H1 (cell line): ENCODE results near the gene ACOT6.

Experiments
- BRCA1 ChIP-seq: IDR thresholded peaks from 2 replicates; pipeline ENCODE4 v1.6.1; 2012; ENCODE audit warnings: low read depth, low read length, improper control_type of control experiment
- CBX5 ChIP-seq: fragments of 300-800, 300-1000 bp; sonication (generic); IDR thresholded peaks from 2 replicates; pipeline ENCODE4 v1.7.1; 2016; ENCODE audit warnings: antibody characterized with exemption, low read length, low read depth
- CHD2 ChIP-seq: IDR thresholded peaks from 2 replicates; pipeline ENCODE4 v1.6.1; 2012; ENCODE audit warnings: low read length, improper control_type of control experiment
- GABPA ChIP-seq: IDR thresholded peaks from 2 replicates; pipeline ENCODE4 v1.6.1; 2011; ENCODE audit warnings: mild to moderate bottlenecking, low read length, moderate library complexity, borderline replicate concordance; ENCODE audit not compliant: insufficient read depth
- JUN ChIP-seq: IDR thresholded peaks from 2 replicates; pipeline ENCODE4 v1.6.1; 2011; ENCODE audit warnings: low read depth, mild to moderate bottlenecking, improper control_type of control experiment, low read length
- JUND ChIP-seq: IDR thresholded peaks from 2 replicates; pipeline ENCODE4 v1.6.1; 2011; ENCODE audit warnings: mild to moderate bottlenecking, improper control_type of control experiment, low read length
- POLR2A ChIP-seq, 2 experiments: IDR thresholded peaks; 1 replicate in 1 of 2; 2 replicates in 1 of 2; pipeline ENCODE4 v1.6.1; 2011; ENCODE audit warnings: low read depth in 2 of 2, low read length in 2 of 2, mild to moderate bottlenecking in 2 of 2; ENCODE audit errors: control extremely low read depth in 1 of 2
- RFX5 ChIP-seq: IDR thresholded peaks from 2 replicates; pipeline ENCODE4 v1.6.1; 2011; ENCODE audit warnings: low read depth, low read length, improper control_type of control experiment, borderline replicate concordance
- SP1 ChIP-seq: IDR thresholded peaks from 2 replicates; pipeline ENCODE4 v1.6.1; 2011; ENCODE audit warnings: low read depth, low read length
- TAF1 ChIP-seq: IDR thresholded peaks from 2 replicates; pipeline ENCODE4 v1.6.1; 2011; ENCODE audit warnings: mild to moderate bottlenecking, low read depth, low read length
- TAF7 ChIP-seq: optimal IDR thresholded peaks from 2 replicates; pipeline ENCODE3; 2011; ENCODE audit warnings: low read depth, mild to moderate bottlenecking, inconsistent platforms, low read length, moderate library complexity, borderline replicate concordance
- ZNF274 ChIP-seq: IDR thresholded peaks from 2 replicates; pipeline ENCODE4 v1.7.0; 2012; ENCODE audit warnings: low read length, borderline replicate concordance; ENCODE audit errors: extremely low read depth
- TF ChIP-seq, protein P1 (sequence below), 3 experiments: IDR thresholded peaks; 1 replicate in 2 of 3; 2 replicates in 1 of 3; pipeline versions ENCODE4 v1.5.1 to v1.6.1; 2011; ENCODE audit warnings: low read length in 3 of 3, mild to moderate bottlenecking in 3 of 3, inconsistent platforms in 2 of 3, low read depth in 1 of 3, moderate library complexity in 1 of 3; ENCODE audit not compliant: insufficient read depth in 1 of 3; ENCODE audit errors: control extremely low read depth in 1 of 3
- TF ChIP-seq, protein P2 (sequence below): IDR thresholded peaks from 2 replicates; pipeline ENCODE4 v1.6.1; 2012; ENCODE audit warnings: low read length, inconsistent platforms

- TF ChIP-seq TAF1 = no peak
- no peak for TF ChIP-seq TAF7
- TF ChIP-seq, protein P1, sequence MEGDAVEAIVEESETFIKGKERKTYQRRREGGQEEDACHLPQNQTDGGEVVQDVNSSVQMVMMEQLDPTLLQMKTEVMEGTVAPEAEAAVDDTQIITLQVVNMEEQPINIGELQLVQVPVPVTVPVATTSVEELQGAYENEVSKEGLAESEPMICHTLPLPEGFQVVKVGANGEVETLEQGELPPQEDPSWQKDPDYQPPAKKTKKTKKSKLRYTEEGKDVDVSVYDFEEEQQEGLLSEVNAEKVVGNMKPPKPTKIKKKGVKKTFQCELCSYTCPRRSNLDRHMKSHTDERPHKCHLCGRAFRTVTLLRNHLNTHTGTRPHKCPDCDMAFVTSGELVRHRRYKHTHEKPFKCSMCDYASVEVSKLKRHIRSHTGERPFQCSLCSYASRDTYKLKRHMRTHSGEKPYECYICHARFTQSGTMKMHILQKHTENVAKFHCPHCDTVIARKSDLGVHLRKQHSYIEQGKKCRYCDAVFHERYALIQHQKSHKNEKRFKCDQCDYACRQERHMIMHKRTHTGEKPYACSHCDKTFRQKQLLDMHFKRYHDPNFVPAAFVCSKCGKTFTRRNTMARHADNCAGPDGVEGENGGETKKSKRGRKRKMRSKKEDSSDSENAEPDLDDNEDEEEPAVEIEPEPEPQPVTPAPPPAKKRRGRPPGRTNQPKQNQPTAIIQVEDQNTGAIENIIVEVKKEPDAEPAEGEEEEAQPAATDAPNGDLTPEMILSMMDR (IDR thresholded peaks at IDR 0.05; ENCODE audit: control extremely low read depth in 1 of 3, insufficient read depth in 1 of 3, low read depth in 1 of 3, low read length in 3 of 3) = no peak
- no peak for TF ChIP-seq ZNF274
- TF ChIP-seq RFX5 = no peak
- TF ChIP-seq CBX5 = no peak
- TF ChIP-seq CHD2 = no peak
- no peak for TF ChIP-seq BRCA1
- no peak for TF ChIP-seq POLR2A (IDR thresholded peaks at IDR 0.05; ENCODE audit: control extremely low read depth in 1 of 2, low read depth in 2 of 2, low read length in 2 of 2)
- TF ChIP-seq SP1 = no peak
- no peak for TF ChIP-seq GABPA
- TF ChIP-seq JUND = no peak
- no peak for TF ChIP-seq JUN
- TF ChIP-seq, protein P2, sequence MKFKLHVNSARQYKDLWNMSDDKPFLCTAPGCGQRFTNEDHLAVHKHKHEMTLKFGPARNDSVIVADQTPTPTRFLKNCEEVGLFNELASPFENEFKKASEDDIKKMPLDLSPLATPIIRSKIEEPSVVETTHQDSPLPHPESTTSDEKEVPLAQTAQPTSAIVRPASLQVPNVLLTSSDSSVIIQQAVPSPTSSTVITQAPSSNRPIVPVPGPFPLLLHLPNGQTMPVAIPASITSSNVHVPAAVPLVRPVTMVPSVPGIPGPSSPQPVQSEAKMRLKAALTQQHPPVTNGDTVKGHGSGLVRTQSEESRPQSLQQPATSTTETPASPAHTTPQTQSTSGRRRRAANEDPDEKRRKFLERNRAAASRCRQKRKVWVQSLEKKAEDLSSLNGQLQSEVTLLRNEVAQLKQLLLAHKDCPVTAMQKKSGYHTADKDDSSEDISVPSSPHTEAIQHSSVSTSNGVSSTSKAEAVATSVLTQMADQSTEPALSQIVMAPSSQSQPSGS = no peak
Measured at GRCh38 chr14:73640796-73641365, 28.6 kb downstream of the ACOT6 start.
